Ectodermal cell (in vitro differentiated cells): ENCODE results near the gene SIRT4.
A peak's percentile ranks its signal among the peaks of the same experiment; 100 is the strongest.
"Not testable (repeated sequence)": the region's sequence is repeated elsewhere in the genome, so short reads cannot be mapped to it uniquely, and the experiment has no call there.

Experiments
- H3K27ac ChIP-seq: 2 replicates; pipeline ENCODE4 v1.7.0; 2013; ENCODE audit warnings: mild to moderate bottlenecking, low read depth, low read length; ENCODE audit not compliant: insufficient read depth, poor library complexity, severe bottlenecking
- H3K27me3 ChIP-seq: 2 replicates; pipeline ENCODE4 v1.7.0; 2013; ENCODE audit warnings: mild to moderate bottlenecking, low read length; ENCODE audit not compliant: insufficient read depth, control insufficient read depth, poor library complexity, severe bottlenecking
- H3K36me3 ChIP-seq: one replicate; pipeline ENCODE4 v1.7.0; 2013; ENCODE audit warnings: low read length; ENCODE audit not compliant: control insufficient read depth, insufficient read depth
- H3K4me1 ChIP-seq: one replicate; pipeline ENCODE4 v1.7.0; 2013; ENCODE audit warnings: low read length; ENCODE audit not compliant: control insufficient read depth, insufficient read depth
- H3K4me3 ChIP-seq: 2 replicates; pipeline ENCODE4 v1.7.0; 2013; ENCODE audit warnings: low read depth, low read length, control low read depth; ENCODE audit not compliant: insufficient read depth
- H3K9me3 ChIP-seq: 2 replicates; pipeline ENCODE4 v1.7.0; 2013; ENCODE audit warnings: mild to moderate bottlenecking, low read length, moderate library complexity; ENCODE audit not compliant: control insufficient read depth
- WGBS, 2 experiments: methylation state at CpG; one replicate each; pipeline ENCODE4 v1.1.7; 2013; ENCODE audit warnings: missing lambda C conversion rate in 2 of 2; 5-methylcytosine and 5-hydroxymethylcytosine counted together

The SIRT4 gene

DNA sequence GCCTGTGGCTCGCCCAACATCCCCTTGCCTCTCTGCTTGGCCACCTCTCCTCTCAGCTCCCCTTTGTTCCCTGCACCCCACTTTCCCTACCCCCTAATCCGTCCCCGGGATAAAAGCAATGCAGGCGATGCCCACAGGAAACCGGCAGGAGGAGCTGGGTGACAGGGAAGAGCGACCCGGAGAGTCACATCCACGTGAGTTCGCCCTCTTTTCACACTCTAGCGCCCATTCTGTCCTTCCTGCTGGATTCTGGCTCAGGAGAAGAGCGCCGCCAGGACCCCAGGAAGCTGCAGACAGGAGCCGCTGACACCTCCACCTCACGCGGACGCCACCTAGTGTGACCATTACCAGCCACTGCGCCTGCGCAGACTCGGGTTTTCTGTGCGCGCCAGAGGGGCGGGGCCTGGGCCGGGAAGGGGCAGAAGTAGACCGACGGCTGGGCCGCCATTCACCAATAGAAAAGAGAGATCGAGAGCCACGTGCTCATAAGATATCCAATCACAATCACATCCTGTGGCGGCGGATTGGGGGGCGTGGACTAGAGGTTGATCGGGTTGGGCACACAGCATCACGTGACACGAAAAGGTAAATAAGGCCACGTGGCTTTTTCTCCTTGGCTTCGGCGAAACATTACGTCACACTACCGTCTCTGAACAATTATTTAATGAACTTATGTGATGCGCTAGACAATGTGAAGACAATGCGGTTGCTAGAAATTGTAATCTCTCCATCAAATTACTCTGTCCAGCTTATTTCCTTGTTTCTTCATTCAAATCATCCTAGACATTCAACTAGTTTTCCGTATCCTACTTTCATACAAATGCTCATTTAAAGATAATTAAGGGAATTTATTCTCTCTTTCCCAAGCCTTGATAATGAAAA is 15.3 kb downstream of the SIRT4 start:
- H3K4me1 ChIP-seq, result no peaks in the 10 kb centered on the region
- 2% methylated on average over 41 of the region's 42 CpGs for WGBS, 2 experiments
- H3K4me3 ChIP-seq, result peak overlapping the region; percentile 40
- H3K27ac ChIP-seq, result no peak overlapping the region
- H3K9me3 ChIP-seq, result no peaks in the 10 kb centered on the region
- H3K27me3 ChIP-seq, result no peaks in the 10 kb centered on the region
- no peaks in the 10 kb centered on the region for H3K36me3 ChIP-seq

DNA sequence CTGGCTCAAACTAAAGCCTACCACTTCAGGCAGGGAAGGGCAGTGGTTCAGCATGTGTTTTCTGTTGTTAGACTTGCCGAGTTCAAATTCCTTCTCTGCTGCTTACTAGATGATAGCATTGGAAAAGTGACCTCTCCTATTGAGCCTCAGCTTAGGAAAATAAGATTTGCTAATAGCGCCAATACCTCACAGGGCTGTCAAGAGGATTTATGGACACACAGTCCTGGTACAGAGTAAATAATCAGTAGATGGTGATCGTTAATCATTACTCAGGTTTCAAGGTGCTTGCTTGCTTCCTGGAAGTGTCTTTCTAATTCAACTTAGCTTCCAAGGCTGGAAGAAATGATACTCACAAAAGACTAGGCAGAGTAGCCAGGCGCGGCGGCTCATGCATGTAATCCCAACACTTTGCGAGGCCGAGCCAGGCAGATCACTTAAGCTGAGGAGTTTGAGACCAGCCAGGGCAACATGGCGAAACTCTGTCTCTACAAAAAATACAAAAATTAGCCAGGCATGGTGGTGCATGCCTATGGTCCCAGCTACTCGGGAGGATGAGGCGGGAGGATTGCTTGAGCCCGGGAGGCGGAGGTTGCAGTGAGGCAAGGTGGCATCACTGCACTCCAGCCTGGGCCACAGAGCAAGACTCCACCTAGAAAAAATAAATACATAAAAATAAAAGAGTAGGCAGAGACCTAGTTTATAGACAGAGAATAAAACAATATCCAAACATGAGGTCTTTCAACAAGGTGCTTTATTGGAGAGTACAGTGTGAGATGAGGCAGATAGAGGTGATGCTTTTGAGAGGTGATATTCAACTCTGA is 19.5 kb downstream of the SIRT4 start:
- no peaks in the 10 kb centered on the region for H3K36me3 ChIP-seq
- whole genome bisulfite sequencing, 2 experiments, result 88 to 90% methylated on average over 13 of the region's 13 CpGs
- H3K4me1 ChIP-seq, result no peaks in the 10 kb centered on the region
- H3K9me3 ChIP-seq, result no peaks in the 10 kb centered on the region
- no peak overlapping the region for H3K27ac ChIP-seq
- no peak overlapping the region for H3K4me3 ChIP-seq
- peaks cover 9% of the 10 kb centered on the region for H3K27me3 ChIP-seq

DNA sequence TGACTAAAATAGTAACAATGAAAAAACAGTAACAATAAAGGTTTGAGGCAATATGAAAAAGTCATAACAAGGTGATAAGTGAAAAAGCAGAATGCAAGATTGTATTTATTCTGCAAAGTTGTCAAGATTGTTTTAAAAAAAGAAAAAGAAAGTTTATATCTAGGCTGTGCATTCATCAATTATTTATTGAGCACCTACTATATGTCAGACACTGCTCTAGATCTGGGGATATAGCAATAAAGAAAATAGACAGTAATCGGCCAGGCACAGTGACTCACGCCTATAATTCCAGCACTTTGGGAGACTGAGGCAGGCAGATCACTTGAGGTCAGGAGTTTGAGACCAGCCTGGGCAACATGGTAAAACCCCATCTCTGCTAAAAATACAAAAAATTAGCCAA is 21.7 kb downstream of the SIRT4 start:
- Histone ChIP-seq H3K27ac (no peak overlapping the region), H3K4me1 (no peaks in the 10 kb centered on the region), H3K36me3 (no peaks in the 10 kb centered on the region), H3K27me3 (peaks cover 9% of the 10 kb centered on the region), H3K4me3 (no peak overlapping the region), H3K9me3 (no peaks in the 10 kb centered on the region)
- WGBS, 2 experiments, result 84 to 90% methylated on average over 2 of the region's 2 CpGs

DNA sequence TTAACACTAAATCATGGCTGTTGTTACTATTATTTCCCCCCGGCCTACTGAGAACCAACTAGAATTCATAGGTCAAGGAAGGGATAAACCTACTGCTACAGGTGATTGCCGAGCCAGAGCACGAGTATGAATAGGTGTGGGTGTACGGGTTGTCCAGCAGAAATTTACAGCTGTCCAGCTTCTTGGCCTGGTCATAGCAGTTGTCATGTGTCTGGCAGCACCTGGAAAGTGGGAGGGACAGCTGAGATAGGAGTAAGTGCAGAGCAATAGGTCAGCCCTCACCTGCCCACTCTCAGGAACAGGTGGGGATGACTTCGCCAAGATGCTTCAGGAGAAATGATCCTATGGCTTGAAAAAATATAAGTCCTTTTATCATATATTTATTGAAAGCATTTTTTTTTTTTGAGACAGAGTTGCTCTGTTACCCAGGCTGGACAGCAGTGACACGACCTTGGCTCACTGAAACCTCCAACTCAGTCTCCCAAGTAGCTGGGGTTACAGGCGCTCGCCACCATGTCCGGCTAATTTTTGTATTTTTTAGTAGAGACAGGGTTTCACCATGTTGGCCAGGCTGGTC is 22.8 kb downstream of the SIRT4 start:
- no peaks in the 10 kb centered on the region for H3K36me3 ChIP-seq
- no peak overlapping the region for H3K27ac ChIP-seq
- H3K27me3 ChIP-seq, result peaks cover 9% of the 10 kb centered on the region
- no peaks in the 10 kb centered on the region for H3K4me1 ChIP-seq
- no peaks in the 10 kb centered on the region for H3K9me3 ChIP-seq
- no peak overlapping the region for H3K4me3 ChIP-seq
- WGBS, 2 experiments, result 73 to 75% methylated on average over 8 to 9 of the region's 9 CpGs

DNA sequence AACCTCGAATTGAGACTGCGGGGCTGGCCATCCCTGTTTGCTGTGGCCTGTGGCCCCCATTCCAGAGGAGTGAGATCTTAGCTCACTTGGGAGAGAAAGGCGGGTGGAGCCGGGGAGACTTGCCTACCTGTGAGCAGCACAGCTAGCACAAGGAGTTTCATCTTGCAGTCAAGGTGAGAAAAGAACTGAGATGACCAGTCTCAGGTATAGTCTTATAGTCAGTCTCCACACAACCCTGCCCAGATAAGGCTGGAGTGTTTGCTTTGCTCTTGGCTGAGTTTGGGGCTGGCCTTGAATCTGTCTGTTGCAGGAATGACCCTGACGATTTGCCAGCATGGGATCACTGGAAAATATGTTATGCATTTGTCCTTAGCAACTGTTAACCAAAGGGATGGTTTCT is 25.5 kb downstream of the SIRT4 start, which contains the start of gene PLA2G1B:
Gene PLA2G1B (minus strand): TSS at position 187 of the 400 bp plus-strand sequence. CDS start 26 bp downstream, at position 161.
- no peaks in the 10 kb centered on the region for H3K4me1 ChIP-seq
- peaks cover 9% of the 10 kb centered on the region for H3K27me3 ChIP-seq
- WGBS, 2 experiments, result 79 to 84% methylated on average over 5 of the region's 5 CpGs
- no peak within 1 kb of the TSS for H3K4me3 ChIP-seq
- no peaks in the 10 kb centered on the region for H3K36me3 ChIP-seq
- H3K9me3 ChIP-seq, result no peaks in the 10 kb centered on the region
- H3K27ac ChIP-seq, result no peak within 1 kb of the TSS

DNA sequence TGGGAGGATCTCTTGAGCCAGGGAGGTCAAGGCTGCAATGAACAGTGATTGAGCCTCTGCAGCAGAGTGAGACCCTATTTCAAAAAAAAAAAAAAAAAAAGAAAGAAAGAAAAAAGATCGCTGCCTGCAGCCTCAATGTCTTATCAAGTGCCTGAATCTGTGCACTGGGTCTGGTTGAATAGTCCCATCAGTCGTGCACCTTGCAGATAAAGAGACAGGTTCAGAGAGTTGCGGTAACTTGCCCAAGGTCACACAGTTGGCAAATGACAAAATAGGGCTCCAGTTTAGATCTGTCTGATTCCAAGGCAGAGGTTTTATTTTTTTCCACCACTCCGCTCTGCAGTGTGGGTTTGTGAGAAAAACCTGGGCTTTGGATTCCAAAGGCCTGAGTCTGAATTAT is 26.1 kb downstream of the SIRT4 start:
- no peaks in the 10 kb centered on the region for H3K9me3 ChIP-seq

DNA sequence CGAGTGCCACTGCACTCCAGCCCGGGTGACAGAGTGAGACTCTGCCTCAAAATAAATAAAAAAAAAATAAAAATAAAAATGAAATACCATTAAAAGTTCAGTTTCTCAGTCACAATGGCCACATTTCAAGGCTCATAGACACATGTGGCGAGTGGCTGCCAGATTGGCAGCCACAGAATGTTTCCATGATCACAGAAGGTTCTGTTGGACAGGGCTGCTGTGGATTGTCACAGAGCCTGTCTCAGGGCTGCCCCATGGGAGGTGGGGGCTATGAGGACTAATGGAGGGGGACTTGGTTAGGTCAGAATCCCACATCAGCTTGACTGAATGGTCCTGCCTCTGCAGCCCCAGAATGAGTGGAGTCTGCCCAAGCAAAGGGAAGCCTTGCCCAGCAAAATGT is 29.3 kb downstream of the SIRT4 start:
- Histone ChIP-seq H3K27me3 (peaks cover under 1% of the 10 kb centered on the region), H3K36me3 (no peaks in the 10 kb centered on the region), H3K27ac (no peak overlapping the region), H3K4me1 (no peaks in the 10 kb centered on the region), H3K4me3 (no peak overlapping the region), H3K9me3 (no peaks in the 10 kb centered on the region)
- WGBS, 2 experiments, result 72 to 80% methylated on average over 3 of the region's 3 CpGs

More for the DNA sequence above, 26.1 kb downstream of the SIRT4 start:
- H3K27me3 ChIP-seq, result peaks cover 9% of the 10 kb centered on the region
- H3K4me1 ChIP-seq, result no peaks in the 10 kb centered on the region
- no peaks in the 10 kb centered on the region for H3K36me3 ChIP-seq
- no peak overlapping the region for H3K4me3 ChIP-seq
- no peak overlapping the region for H3K27ac ChIP-seq
- WGBS, 2 experiments, result 91 to 92% methylated on average over 4 of the region's 4 CpGs

DNA sequence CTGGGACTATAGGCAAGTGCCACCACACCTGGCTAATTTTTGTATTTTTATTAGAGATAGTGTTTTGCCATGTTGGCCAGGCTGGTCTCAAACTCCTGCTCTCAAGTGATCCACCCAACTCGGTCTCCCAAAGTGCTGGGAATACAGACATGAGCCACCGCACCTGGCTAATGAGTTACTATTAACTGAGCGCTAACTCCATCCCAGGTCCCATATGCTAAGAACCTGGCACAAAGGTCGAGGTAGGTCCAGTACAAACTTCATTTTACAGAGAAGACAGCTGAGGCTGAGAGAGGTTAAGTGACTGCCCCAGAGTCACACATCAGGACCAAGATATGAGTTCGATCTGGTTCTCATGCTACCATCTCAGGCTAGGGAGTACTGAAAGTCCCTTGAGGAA is 29.9 kb downstream of the SIRT4 start:
- Histone ChIP-seq H3K9me3 (no peaks in the 10 kb centered on the region), H3K36me3 (no peaks in the 10 kb centered on the region), H3K27ac (no peak overlapping the region), H3K4me1 (no peaks in the 10 kb centered on the region), H3K27me3 (no peaks in the 10 kb centered on the region), H3K4me3 (no peak overlapping the region)
- WGBS, 2 experiments, result 86 to 88% methylated on average over 5 of the region's 5 CpGs

DNA sequence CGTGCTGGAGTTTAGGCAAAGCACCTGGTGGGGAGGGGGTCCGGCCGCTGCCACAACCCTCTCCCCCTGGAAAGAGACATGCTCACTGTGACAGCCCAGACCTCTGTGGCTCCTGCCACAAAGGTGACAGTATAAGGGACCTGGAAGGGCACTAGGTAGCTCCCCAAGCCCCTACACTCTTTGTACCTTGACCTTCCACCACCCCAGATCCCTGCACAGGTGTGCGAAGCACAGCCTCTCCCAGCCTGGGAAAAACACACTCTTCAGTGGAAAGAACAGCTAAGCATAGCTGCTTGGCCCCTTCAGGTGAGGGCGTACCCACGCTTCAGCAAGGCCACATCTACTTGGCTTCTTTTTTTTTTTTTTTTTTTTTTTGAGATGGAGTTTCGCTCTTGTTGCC is 30.4 kb downstream of the SIRT4 start:
- H3K36me3 ChIP-seq, result no peaks in the 10 kb centered on the region
- no peaks in the 10 kb centered on the region for H3K27me3 ChIP-seq
- H3K4me3 ChIP-seq, result no peak overlapping the region
- no peaks in the 10 kb centered on the region for H3K4me1 ChIP-seq
- H3K27ac ChIP-seq, result no peak overlapping the region
- no peaks in the 10 kb centered on the region for H3K9me3 ChIP-seq
- WGBS, 2 experiments, result 78 to 84% methylated on average over 6 to 7 of the region's 7 CpGs

DNA sequence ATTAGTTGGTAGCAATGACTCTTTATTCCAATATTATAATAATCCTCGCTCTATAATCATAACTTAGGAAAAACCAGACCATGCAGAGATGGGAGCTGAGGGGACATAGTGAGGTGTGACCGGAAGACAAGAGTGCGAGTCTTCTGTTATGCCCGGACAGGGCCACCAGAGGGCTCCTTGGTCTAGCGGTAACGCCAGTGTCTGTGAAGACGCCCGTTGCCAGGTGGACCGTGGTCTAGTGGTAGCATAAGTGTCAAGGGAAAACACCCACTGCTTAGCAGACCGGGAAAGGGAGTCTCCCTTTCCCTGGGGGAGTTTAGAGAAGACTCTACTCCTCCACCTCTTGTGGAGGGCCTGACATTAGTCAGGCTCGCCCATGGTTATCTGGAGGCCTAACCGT is 33.3 kb downstream of the SIRT4 start:
- H3K27me3 ChIP-seq, H3K4me1 ChIP-seq, H3K27ac ChIP-seq, H3K9me3 ChIP-seq, H3K4me3 ChIP-seq, H3K36me3 ChIP-seq: not testable (repeated sequence)
- WGBS, 2 experiments, result 17 to 35% methylated on average over 9 to 11 of the region's 12 CpGs
